ENCODE results near the gene PHETA2.

Gene PHETA2, protein sequence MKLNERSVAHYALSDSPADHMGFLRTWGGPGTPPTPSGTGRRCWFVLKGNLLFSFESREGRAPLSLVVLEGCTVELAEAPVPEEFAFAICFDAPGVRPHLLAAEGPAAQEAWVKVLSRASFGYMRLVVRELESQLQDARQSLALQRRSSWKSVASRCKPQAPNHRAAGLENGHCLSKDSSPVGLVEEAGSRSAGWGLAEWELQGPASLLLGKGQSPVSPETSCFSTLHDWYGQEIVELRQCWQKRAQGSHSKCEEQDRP

DNA sequence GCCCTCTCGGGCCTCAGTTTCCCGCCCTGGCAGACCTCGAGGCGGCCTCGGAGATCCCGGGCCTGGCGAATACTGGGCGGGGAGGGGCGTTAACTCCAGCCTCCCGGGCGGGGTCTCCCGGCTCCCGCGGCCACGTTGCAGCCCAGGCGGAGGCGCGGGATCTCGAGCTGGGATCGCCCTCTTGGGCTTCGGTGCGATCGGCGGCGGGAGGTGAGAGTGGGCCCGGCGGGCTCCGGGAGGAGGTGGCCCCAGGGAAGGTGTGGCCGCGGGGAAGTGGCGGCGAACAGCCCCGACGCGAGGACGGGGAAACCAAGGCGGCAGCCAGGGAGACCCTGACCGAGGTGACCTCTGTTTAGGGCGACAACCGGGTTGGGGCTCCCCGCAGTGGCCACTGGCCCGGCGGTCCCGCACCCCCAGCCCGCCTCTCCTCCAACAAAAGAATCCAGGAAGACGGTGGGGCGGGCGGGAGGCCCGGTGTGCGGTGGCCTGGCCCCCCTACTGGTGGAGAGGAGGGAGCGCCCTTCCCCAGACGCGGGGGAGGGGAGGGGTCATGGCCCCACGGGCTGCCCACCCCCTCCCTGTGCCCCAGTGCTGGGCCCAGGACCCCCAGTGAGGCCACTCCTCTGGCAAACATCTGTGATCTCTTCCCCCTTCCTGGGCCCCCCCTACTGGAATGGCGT, at the start of gene PHETA2:
Gene PHETA2 (plus strand): TSS at position 117 of the 680 bp plus-strand sequence. CDS start 3,046 bp downstream, outside the sequence.
- peak; percentile 63 for DNase-seq

DNA sequence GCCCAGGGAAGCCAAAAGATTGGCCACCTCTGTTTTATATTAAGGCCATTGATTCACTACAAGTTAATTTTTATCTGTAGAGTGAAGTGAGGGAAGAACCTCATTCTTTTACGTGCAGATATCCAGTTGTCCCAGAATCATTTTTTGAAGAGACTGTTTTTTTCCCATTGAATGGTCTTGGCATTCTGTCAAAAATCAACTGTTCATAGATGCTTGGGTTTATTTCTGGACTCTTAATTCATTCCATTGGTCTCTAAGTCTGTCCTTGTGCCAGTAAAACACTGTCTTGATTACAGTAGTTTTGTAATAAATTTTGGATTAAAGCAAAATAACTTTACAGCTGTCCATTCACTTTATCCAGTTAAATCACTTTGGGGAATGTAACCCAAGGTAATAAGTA, 48.6 kb upstream of the PHETA2 start:
- DNase-seq = no peak

DNA sequence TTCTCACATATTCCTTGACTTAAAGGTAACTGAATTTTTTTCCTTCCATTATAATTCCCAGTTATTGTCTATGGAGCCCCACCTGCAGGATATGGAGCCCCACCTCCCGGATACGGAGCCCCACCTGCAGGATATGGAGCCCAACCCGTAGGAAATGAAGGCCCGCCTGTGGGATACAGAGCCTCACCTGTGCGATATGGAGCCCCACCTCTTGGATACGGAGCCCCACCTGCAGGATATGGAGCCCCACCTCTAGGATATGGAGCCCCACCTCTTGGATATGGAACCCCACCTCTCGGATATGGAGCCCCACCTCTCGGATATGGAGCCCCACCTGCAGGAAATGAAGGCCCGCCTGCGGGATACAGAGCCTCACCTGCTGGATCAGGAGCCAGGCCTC, 47.3 kb upstream of the PHETA2 start:
- DNase-seq = no peak

DNA sequence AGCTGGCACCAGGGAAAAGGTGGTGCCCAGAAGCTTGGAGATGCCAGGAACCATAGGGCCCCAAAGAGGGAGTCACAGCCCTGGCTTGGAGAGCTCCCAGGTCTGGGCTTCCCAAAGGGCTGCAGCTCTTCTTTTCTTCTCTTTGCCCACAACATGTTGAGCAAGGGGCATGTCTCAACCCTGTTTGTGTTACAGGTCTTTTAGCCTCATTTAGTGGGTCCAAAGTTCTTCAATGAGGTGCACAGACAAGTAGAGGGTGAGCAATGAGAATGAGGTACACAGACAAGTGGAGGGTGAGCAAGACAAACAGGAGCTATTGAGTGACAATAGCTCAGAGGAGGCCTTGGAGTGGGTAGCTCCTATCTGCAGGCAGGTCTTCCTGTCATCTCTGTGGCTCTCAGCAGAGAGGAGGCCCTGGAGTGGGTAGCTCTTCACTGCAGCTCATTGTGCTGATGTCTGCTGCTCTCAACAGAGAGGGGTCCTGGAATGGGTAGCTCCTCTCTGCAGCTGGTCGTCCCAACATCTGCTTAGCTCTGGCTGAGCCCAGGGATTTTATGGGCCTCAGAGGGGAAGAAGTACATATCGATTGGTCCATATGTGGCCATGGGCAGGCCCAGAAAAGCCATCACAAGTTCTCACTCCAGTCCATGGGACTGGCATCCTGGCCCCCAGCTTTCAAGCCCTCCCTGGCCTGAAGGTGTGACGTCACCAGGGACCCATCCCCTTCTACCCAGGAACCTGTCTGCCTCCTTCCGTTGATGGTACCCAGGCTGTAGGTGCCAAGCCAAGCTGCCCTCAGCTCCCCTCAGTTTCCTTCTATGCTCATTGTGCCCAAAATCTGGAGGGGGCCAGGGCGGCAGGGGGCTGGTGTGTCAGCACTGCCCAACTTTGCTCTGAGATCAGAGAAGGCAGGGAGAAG, 40.5 kb upstream of the PHETA2 start:
- no peak for DNase-seq

DNA sequence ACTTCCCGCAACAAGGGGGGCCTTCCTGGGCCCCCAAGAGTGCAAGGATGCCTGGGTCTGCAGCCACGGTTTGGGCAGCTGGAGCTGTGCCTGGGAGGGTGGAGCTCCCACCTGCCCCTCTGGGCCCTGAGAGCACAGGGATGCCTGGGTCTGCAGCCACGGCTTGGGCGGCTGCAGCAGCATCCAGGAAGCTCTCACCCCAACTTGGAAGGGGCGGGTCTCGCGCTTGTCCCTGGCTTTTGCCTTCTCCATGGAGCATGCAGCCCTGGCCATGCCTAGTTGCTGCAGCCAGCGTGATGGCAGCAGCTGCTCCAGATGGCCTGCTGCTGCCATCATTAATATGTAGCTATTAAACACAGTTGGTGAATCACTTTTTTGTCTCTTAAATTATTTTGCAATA, 38.8 kb upstream of the PHETA2 start:
- DNase-seq = no peak

DNA sequence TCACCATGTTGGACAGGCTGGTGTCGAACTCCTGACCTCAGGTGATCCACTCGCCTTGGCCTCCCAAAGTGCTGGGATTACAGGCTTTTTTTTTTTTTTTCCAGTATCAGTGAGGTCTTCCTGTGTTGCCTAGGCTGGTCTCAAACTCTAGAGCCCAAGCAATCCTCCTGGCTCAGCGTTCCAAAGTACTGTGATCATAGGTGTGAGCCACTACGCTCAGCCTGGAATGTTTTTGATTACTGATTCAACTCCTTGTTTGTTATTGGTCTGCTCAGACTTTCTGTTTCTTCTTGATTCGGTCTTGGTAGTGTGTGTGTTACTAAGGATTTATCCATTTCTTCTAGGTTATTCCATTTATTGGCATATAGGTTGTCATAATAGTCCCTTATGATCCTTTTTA, 34.8 kb upstream of the PHETA2 start:
- no peak for DNase-seq

DNA sequence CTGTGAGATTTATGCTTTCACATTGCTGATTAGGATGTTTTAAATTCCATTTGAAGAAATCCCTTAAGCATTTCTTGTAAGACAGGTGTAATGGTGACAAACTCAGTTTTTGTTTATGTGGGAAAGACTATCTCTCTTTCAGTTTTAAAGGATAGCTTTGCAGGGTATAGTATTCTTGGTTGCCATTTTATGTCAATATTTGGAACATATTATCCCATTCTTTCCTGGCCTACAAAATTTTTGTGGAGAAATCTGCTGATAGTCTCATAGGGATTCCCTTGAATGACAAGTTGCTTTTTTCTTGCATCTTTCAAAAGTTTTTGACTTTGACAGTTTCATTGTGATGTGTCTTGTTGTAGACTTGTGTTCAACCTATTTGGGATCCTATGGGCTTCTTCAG, 32.3 kb upstream of the PHETA2 start:
- no peak for DNase-seq

DNA sequence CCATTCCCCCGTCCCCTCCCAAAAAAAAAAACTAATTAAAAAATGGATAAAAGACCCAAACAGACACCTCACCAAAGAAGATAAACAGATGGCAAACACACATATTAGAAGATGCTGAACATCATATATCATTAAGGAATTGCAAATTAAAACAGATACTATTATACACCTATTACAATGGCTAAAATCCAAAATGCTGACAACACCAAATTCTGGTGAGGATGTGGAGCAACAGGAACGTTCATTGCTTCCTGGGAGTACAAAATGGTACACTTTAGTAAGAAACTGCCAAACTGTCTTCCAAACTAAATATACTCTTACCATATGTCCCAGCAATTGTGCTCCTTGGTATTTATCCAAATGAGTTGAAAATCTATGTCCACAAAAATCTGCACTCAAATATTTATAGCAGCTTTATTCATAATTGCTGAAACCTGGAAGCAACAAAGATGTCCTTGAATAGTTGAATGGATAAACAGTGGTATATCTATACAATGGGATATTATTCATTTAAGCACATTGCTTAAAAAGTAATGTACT, 23.3 kb upstream of the PHETA2 start:
- DNase-seq = no peak

DNA sequence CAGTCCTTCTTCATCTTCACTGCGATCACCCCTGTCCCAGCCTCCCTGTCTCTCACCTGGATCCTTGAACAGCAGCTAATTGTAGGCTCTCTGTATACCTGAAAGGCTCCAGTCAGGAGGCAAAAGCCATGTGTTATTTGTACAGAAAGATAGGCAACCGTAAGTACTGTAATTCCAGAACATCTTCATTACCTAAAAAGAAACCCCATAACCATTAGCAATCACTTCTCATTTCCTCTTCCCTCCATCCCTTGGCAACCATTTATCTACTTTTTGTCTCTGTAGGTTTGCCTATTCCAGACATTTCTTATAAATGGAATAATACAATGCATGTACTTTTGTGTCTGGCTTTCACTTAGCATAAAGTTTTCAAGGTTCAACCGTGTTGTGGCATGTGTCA, 21.3 kb upstream of the PHETA2 start:
- DNase-seq = no peak

DNA sequence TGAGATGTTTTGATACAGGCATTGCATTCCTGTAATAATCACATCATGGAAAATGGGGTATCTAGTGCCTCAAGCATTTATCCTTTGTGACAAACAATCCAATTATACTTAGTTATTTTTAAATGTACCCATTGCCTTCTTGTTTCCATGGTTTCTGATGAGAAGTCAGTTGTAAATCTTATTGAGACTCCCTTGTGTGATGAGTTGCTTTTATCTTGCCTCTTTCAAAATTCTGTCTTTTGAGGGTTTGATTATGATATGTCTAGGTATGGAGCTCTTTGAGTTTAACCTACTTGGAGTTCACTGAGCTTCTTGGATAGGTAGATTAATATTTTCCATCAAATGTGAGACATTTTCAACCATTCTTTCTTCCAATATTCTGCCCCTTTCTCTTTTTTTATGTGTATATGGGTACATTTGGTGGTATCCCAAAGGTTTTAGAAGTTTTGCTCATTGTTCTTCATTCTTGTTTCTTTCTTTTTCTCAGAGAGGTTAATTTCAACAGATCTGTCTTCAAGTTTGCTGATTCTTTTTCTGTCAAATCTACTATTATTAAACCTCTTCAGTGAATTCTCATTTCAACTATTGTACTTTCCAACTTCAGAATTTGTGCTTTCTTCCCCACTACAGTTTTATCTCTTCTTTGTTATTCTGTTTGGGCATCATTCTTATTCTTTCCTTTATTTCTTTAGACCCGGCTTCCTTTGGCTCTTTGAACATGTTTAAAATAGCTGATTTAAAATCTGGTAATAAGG, 17.1 kb upstream of the PHETA2 start:
- no peak for DNase-seq

DNA sequence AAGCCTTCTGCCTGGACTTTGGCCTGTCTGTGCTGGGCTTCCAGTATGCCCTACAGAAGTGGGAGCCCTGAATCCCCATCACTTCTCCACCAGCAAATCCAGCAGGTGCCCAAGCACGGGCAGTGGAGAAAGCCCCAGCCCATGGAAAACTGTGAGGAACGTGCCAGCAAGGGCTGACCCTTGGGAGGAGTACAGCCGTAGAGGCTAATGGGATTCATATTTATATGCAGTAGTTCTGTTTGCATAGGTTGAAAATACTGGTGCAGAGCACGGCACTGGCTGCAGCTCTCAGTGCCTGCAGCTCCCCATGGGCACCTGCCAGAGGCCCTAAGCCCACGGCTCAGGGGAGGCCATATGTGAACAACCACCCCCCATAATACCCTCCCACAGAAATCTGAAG, 13.6 kb upstream of the PHETA2 start:
- DNase-seq = no peak

DNA sequence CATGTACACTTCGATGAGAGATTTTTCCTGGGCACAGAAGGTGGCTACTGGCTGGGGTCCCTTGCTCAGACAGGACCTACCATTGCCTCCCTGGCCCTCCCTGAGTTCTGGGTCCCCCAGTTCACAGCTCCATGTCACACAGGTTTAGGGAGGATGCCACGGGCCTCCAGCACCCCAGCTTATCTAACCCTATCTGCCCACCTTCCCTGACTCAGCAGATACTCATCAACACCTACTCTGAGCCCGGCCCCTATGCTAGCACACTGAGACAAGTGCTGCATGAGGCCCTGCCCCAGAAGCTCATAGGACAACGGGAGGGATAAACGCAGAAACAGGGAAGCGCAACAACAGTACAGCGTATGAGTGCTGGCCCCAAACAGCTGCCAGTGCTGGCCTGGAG, 13.0 kb upstream of the PHETA2 start:
- no peak for DNase-seq

DNA sequence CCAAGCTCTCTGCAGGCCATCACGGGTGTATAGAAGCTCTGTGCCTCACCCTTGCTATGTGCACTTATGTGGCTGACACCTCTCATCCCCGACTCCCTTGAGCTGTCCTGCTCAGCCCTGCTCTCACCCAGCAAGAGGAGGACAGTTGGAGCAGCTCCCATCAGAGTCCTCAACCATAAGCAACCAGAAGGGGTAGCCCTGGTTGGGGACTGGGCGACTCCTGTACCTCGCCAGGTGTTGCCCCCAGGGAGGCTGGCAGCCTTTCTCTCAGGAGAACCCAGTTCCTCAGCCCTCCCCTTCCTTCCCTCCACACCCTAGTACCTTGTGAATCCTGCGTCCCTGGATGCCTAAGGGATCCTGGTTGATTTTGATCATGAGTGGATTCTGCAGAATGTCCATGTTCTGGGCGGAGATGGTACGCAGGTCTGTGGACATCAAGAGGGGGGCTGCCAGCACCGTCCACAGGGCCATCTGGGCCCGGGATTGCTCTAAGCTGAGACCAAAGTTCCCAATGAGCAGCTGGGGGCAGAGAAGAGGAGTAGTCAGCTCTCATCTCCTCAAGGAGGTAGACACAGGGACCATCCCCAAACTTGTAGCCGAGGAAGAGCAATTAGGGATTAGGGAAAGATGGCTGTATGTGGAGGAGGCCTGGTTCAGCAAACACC, 11.4 kb upstream of the PHETA2 start:
- no peak for DNase-seq

DNA sequence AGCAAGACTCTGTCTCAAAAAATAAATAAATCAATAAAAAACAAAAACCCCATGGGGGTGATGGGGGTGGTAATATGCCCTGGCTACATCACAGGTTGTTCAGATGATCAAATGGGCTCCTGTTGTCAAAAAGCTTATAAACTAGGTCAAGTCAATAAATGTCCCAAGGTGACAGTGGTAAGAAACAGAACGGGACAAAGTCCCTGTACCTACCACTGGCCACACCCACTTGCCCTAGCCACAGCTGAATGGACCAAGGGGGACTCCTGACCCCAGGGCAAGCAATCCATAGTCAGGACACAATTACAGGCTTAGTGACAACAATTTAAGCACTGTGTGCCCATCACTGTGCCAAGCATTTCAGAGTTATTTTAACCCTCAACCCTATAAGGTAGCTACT, 9.4 kb upstream of the PHETA2 start:
- DNase-seq = no peak

DNA sequence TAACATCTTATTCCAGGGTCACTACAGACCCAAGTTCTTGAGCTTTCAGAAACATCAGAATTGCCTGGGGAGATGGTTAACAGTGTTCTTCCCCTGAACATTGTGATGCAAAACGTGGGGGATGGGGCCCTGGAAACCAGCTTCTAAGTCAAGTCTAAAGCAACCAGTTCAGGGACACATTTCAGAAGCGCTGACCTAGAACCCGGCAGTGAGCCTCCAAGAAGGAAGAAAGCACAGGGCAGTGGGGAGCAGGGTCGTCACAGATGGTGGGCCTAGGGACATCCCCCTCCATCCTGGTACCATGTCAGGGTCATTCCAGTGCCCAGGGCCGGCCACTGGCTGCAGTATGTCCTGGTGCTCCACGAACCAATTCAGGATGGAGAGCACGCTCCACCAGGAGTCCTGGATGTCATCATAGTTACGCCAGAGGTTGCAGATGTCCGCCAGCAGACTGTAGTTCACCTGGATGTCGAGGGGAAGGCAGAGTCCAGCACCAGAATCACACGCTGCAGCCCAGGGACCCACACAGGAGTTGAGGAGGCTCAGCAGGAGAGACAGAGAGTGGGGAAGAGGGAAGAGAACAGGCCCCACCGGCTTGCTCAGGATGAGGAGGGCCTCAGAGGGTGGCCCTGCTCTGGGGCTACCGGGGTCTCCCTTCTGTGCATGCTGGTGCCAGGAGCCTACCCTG, 8.5 kb upstream of the PHETA2 start:
- no peak for DNase-seq

DNA sequence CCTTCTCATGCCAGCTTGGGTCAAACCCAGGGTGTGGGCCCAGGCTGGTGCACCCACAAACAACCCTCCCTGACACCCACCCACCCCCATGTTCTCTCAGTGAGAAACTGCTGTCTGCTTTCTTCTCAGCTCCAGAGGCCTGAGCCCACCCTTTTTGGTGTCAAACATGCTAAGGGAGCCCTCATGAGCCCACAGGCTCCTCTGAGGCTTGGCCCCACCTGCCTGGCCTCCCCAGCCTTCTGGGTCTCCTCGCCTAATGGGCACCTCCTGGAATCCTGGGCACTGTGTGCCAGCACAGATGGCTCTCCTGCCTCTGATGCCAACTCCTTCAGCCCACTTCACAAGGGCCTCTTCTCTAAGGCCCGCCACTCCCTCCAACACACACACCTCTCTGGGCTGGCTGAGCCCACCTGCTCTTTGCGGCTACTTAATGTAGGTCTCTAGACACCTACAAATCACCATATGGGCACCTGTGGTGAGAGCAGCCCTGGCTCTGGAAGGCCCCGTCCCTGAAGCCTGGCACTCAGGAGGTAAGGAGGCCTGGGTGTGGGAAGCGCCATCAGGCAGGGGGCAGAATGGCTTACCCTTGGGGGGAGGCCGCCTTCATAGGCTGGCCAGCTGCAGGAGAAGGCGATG, 7.8 kb upstream of the PHETA2 start:
- no peak for DNase-seq

DNA sequence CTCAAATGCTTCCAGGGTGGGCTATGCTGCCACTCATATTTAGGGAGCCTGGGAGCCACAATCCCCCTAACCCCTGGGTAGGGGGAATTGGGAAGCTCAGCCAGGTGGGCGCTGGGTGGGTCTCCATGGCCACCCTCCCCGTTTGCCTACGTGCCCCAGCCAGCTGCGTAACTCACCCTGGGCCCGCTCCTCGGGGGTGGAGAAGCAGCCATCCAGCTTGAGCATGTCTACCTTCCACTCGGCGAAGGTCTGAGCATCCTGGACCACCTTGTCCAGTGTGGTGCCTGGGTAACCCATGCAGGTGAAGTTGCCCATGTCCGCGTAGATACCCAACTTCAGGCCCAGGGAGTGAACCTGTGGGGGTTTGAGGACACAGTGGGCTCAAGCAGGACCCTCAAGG, 7.1 kb upstream of the PHETA2 start:
- no peak for DNase-seq

DNA sequence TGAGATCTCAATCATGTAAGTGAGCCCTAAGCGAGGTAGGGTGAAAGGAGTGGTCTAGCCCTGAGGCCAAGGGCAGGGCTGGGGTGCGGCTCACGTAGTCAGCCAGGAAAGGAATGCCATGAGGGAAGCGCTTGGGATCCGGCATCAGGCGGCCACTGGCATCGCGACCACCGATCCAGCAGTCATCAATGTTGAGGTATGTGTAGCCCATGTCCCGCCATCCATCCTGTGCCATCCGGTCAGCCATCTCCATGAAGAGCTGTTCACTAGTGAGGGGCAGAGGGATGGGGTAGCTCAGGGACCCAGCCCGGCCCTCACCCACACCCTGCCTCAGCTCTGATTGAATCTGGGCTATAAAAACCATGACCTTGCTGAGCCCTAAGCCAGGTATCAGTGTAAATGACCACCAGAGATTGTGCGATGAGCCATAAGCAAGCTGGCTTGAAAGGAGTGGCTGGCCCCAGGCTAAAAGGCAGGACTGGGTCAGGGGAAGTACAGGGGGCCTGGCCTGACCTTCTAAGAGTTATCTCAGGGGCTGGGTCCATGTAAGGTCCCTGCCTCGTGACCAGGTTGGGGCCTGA, 6.3 kb upstream of the PHETA2 start:
- no peak for DNase-seq

DNA sequence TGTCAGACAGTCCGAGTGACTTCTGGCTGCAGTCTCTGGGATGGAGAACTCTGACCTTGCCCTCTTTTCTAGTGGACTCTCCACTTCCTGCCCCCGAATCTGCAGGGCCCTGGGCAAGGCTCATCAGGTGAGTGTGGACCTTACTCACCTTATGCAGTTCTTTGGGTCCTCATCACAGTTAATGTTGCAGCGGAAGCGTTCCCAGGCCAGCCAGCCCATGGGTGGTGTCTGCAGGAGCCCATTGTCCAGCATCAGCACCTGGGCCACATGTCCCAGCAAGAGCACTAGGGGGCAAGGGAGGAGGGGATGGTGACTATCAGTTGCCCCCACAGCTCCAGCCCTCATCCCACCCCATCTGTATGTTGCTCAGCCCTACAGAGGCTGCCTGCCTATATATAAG, 5.8 kb upstream of the PHETA2 start:
- no peak for DNase-seq

DNA sequence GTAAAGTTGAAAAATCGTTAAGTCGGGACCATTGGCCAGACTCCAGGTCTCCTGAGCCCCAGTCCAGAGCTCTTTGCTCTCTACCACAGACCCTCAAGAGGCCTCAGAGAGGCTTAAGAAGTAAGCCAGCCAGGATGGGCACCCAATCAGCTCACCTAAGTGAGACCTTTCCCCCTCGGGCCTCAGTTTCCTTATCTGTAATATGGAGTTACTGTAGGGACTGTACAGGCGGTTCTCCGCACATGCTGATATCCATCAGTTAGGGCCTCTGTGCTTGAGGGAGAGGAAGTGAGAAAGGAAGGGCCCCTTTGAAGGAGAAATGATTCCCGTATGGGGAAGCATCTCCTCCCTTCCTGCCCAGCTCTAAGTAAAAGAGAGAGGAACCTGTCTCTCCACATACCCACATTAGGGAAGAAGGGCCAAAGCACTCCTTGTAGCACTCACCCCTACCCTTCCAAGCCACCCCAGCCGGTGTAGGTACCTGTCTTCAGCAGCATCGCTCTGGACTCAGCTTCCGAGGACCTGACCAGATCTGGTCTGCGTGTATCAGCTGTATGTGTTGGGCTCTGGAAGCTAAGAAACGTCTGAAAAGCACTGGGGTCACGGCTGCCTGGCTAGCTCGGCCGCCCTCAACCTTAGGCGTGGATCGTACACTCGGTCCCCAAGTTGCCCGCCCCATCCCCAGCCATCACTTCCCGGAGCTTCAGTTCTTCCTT, 4.1 kb upstream of the PHETA2 start:
- DNase-seq = peak; percentile 23
